Measurements from ENCODE around the gene PAIP2.

DNA sequence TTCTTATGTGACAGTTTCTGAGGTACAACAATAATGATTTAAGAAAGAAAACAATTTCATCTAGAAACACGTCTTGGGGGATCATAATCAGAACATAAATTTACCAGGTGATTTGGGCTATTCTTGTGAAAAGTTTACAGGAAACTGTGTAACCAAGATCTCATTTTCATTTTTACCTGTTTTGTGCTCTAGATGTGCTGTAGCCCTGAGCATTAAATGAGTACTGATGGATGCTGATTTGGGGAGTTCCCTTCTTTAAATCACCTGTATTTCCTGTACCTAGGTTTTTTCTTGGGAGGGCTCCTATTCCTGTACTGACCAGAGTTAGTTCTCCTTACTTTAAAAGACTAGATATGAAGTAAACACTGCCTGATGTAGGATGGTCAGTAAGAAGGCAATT, 35.5 kb upstream of the PAIP2 start:
- TF ChIP-seq, protein P1, sequence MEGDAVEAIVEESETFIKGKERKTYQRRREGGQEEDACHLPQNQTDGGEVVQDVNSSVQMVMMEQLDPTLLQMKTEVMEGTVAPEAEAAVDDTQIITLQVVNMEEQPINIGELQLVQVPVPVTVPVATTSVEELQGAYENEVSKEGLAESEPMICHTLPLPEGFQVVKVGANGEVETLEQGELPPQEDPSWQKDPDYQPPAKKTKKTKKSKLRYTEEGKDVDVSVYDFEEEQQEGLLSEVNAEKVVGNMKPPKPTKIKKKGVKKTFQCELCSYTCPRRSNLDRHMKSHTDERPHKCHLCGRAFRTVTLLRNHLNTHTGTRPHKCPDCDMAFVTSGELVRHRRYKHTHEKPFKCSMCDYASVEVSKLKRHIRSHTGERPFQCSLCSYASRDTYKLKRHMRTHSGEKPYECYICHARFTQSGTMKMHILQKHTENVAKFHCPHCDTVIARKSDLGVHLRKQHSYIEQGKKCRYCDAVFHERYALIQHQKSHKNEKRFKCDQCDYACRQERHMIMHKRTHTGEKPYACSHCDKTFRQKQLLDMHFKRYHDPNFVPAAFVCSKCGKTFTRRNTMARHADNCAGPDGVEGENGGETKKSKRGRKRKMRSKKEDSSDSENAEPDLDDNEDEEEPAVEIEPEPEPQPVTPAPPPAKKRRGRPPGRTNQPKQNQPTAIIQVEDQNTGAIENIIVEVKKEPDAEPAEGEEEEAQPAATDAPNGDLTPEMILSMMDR (IDR thresholded peaks at IDR 0.05): no peak
- TF ChIP-seq POLR2A (IDR thresholded peaks at IDR 0.05) (no peak), EP300 (IDR thresholded peaks at IDR 0.05) (no peak)
